ENCODE measurements around the gene NKG7.

Gene NKG7

GRCh38 chr19:51394050-51394836, 21.8 kb upstream of the NKG7 start:
- TF ChIP-seq FOXM1 (IDR thresholded peaks at IDR 0.05; ENCODE audit: borderline replicate concordance, low read depth): peak; percentile 84
- no peak for TF ChIP-seq TCF12 (IDR thresholded peaks at IDR 0.05; ENCODE audit: low read depth)
- TF ChIP-seq, protein P1, sequence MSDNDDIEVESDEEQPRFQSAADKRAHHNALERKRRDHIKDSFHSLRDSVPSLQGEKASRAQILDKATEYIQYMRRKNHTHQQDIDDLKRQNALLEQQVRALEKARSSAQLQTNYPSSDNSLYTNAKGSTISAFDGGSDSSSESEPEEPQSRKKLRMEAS (IDR thresholded peaks at IDR 0.05): peak; percentile 95
- TF ChIP-seq, protein P2, sequence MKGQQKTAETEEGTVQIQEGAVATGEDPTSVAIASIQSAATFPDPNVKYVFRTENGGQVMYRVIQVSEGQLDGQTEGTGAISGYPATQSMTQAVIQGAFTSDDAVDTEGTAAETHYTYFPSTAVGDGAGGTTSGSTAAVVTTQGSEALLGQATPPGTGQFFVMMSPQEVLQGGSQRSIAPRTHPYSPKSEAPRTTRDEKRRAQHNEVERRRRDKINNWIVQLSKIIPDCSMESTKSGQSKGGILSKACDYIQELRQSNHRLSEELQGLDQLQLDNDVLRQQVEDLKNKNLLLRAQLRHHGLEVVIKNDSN (IDR thresholded peaks at IDR 0.05): no peak

- TF ChIP-seq, protein P1 (IDR thresholded peaks at IDR 0.05): no peak
- TF ChIP-seq, protein P2 (IDR thresholded peaks at IDR 0.05): no peak
- TF ChIP-seq TCF12 (IDR thresholded peaks at IDR 0.05; ENCODE audit: low read depth) (no peak), CEBPB (IDR thresholded peaks at IDR 0.05) (no peak), REST (IDR thresholded peaks at IDR 0.05; ENCODE audit: low read depth) (no peak), RAD21 (IDR thresholded peaks at IDR 0.05; ENCODE audit: low read depth) (no peak), EP300 (IDR thresholded peaks at IDR 0.05; ENCODE audit: borderline replicate concordance) (no peak), FOXM1 (IDR thresholded peaks at IDR 0.05; ENCODE audit: borderline replicate concordance, low read depth) (no peak), TEAD4 (IDR thresholded peaks at IDR 0.05) (no peak), ZBTB7A (IDR thresholded peaks at IDR 0.05; ENCODE audit: low read depth) (no peak), CREB1 (IDR thresholded peaks at IDR 0.05; ENCODE audit: low read depth) (no peak)
Observed at GRCh38 chr19:51392701-51393100, 20.2 kb upstream of the NKG7 start.

DNA sequence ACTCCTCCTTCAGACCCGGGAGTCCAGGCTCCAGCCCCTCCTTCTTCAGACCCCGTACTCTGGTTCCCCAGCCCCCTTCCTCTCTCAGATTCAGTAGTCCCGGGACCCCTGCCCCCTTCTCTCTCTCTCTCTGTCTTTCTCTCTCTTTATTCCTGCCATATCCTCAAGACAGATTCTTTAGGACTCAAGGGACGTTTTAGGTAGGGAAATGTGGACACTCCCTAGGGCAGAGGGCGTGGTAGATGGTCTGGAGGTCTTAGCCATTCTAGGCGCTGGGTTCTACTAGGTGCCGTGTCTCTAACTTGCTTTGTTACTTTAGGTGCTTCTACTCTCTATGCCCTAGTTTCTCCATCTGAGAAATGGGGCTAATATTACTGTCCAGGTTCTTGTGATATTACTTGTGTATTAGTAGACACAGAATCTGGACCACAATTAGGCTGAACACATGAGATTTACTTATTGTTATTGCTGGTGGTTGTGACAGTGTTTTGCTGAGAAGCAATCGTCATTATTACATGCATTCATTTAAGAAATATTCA, 18.7 kb upstream of the NKG7 start:
- TF ChIP-seq RAD21 (IDR thresholded peaks at IDR 0.05; ENCODE audit: low read depth): no peak
- TF ChIP-seq, protein P1 (IDR thresholded peaks at IDR 0.05): no peak
- TF ChIP-seq CREB1 (IDR thresholded peaks at IDR 0.05; ENCODE audit: low read depth): no peak
- TF ChIP-seq NFIC (IDR thresholded peaks at IDR 0.05): no peak
- no peak for TF ChIP-seq TEAD4 (IDR thresholded peaks at IDR 0.05)
- no peak for TF ChIP-seq TAF1 (IDR thresholded peaks at IDR 0.05; ENCODE audit: low read depth)
- TF ChIP-seq EP300 (IDR thresholded peaks at IDR 0.05; ENCODE audit: borderline replicate concordance): no peak
- TF ChIP-seq TCF12 (IDR thresholded peaks at IDR 0.05; ENCODE audit: low read depth): no peak
- no peak for TF ChIP-seq REST (IDR thresholded peaks at IDR 0.05; ENCODE audit: low read depth)
- TF ChIP-seq FOXM1 (IDR thresholded peaks at IDR 0.05; ENCODE audit: borderline replicate concordance, low read depth): no peak
- TF ChIP-seq CEBPB (IDR thresholded peaks at IDR 0.05): no peak
- TF ChIP-seq YY1 (IDR thresholded peaks at IDR 0.05; ENCODE audit: low read depth): no peak
- TF ChIP-seq, protein P2 (IDR thresholded peaks at IDR 0.05): no peak
- no peak for TF ChIP-seq EGR1 (IDR thresholded peaks at IDR 0.05)
- TF ChIP-seq ZBTB7A (IDR thresholded peaks at IDR 0.05; ENCODE audit: low read depth): no peak

- TF ChIP-seq CREB1 (IDR thresholded peaks at IDR 0.05; ENCODE audit: low read depth): no peak
- TF ChIP-seq, protein P1 (IDR thresholded peaks at IDR 0.05): no peak
- no peak for TF ChIP-seq ZBTB7A (IDR thresholded peaks at IDR 0.05; ENCODE audit: low read depth)
- no peak for TF ChIP-seq TEAD4 (IDR thresholded peaks at IDR 0.05)
- no peak for TF ChIP-seq NFIC (IDR thresholded peaks at IDR 0.05)
- no peak for TF ChIP-seq YY1 (IDR thresholded peaks at IDR 0.05; ENCODE audit: low read depth)
- no peak for TF ChIP-seq RAD21 (IDR thresholded peaks at IDR 0.05; ENCODE audit: low read depth)
- TF ChIP-seq, protein P2 (IDR thresholded peaks at IDR 0.05): no peak
- no peak for TF ChIP-seq TAF1 (IDR thresholded peaks at IDR 0.05; ENCODE audit: low read depth)
- TF ChIP-seq REST (IDR thresholded peaks at IDR 0.05; ENCODE audit: low read depth): no peak
- TF ChIP-seq FOXM1 (IDR thresholded peaks at IDR 0.05; ENCODE audit: borderline replicate concordance, low read depth): no peak
- TF ChIP-seq EGR1 (IDR thresholded peaks at IDR 0.05): no peak
- no peak for TF ChIP-seq CEBPB (IDR thresholded peaks at IDR 0.05)
- TF ChIP-seq EP300 (IDR thresholded peaks at IDR 0.05; ENCODE audit: borderline replicate concordance): no peak
- TF ChIP-seq TCF12 (IDR thresholded peaks at IDR 0.05; ENCODE audit: low read depth): no peak
Observed at GRCh38 chr19:51389143-51389542, 16.7 kb upstream of the NKG7 start.
